Esophagus (tissue), 2 donors: ENCODE measurements around the gene MUC5B. TPM values are rescaled to one million over a fixed set of nuclear protein-coding genes. Genes with fewer than 3 reads are reported as not detected.
"Not testable (repeated sequence)": the region's sequence is repeated elsewhere in the genome, so short reads cannot be mapped to it uniquely, and the experiment has no call there.

Experiments used
- H3K27ac ChIP-seq, 2 donors: one replicate each; pipeline ENCODE4 v1.5.1; 2013; ENCODE audit warnings: low read depth in 2 of 2, mild to moderate bottlenecking in 2 of 2, inconsistent platforms in 1 of 2, low read length in 1 of 2, moderate library complexity in 1 of 2
- H3K27me3 ChIP-seq, 2 donors: one replicate each; pipeline ENCODE4 v1.6.1; 2013; ENCODE audit warnings: low read length in 2 of 2, control low read depth in 1 of 2, mild to moderate bottlenecking in 1 of 2; ENCODE audit not compliant: insufficient read depth in 2 of 2, control insufficient read depth in 1 of 2
- H3K36me3 ChIP-seq, 2 donors: one replicate each; pipeline ENCODE4 v1.6.1; 2013; ENCODE audit warnings: low read length in 1 of 2; ENCODE audit not compliant: control insufficient read depth in 2 of 2, insufficient read depth in 2 of 2
- H3K4me1 ChIP-seq, 2 donors: one replicate each; pipeline ENCODE4 v1.6.1; 2013; ENCODE audit warnings: low read length in 1 of 2; ENCODE audit not compliant: control insufficient read depth in 2 of 2, insufficient read depth in 2 of 2
- H3K4me3 ChIP-seq, 2 donors: one replicate each; pipeline ENCODE4 v1.5.1; 2013; ENCODE audit warnings: low read length in 2 of 2, mild to moderate bottlenecking in 2 of 2, low read depth in 1 of 2, moderate library complexity in 1 of 2
- H3K9me3 ChIP-seq, 2 donors: one replicate each; pipeline ENCODE4 v1.6.1; 2013; ENCODE audit warnings: mild to moderate bottlenecking in 2 of 2, low read depth in 1 of 2, low read length in 1 of 2, moderate library complexity in 1 of 2; ENCODE audit not compliant: control insufficient read depth in 2 of 2, insufficient read depth in 1 of 2
- WGBS, 2 donors: extraction: QIAGEN DNeasy Blood & Tissue Kit; methylation state at CpG; one replicate each; pipeline ENCODE4 v1.1.7; 2013; 5-methylcytosine and 5-hydroxymethylcytosine counted together
- polyA plus RNA-seq, 2 donors: library from polyadenylated mRNA; stranded (reverse); fragments of 200-250 nt; gene quantifications; one replicate each; pipeline ENCODE4 v1.2.3, GENCODE V29; 2013
- donor health status: healthy with polysubstance abuse.
- donor health status: Bipolar disorder and iron deficiency.

MUC5B gene
- polyA plus RNA-seq, 2 donors = 0.18 to 0.56 TPM

- H3K4me3 ChIP-seq = no peak overlapping the region
- H3K27ac ChIP-seq = no peak overlapping the region
- H3K36me3 ChIP-seq = no peaks in the 10 kb centered on the region
- H3K27me3 ChIP-seq = no peaks in the 10 kb centered on the region
- 84 to 86% methylated on average over 37 to 39 of the region's 39 CpGs for WGBS, 2 donors
- H3K4me1 ChIP-seq = no peaks in the 10 kb centered on the region
- peaks cover 4 to 9% of the 10 kb centered on the region in 2 donors for H3K9me3 ChIP-seq
These were observed 14.2 kb upstream of the MUC5B start for GRCh38 chr11:1208394-1209261.

GRCh38 chr11:1209371-1210057, 13.4 kb upstream of the MUC5B start:
- no peaks in the 10 kb centered on the region for H3K4me1 ChIP-seq
- H3K27ac ChIP-seq = no peak overlapping the region
- WGBS, 2 donors = 90% methylated on average over 17 of the region's 17 CpGs
- peaks cover 4 to 9% of the 10 kb centered on the region in 2 donors for H3K9me3 ChIP-seq
- no peaks in the 10 kb centered on the region for H3K27me3 ChIP-seq
- H3K36me3 ChIP-seq = no peaks in the 10 kb centered on the region
- H3K4me3 ChIP-seq = no peak overlapping the region

GRCh38 chr11:1211838-1212237, 11.0 kb upstream of the MUC5B start:
- Histone ChIP-seq H3K27me3 (no peaks in the 10 kb centered on the region), H3K9me3 (peaks cover 4 to 9% of the 10 kb centered on the region in 2 donors), H3K27ac (no peak overlapping the region), H3K4me3 (no peak overlapping the region), H3K4me1 (no peaks in the 10 kb centered on the region), H3K36me3 (no peaks in the 10 kb centered on the region)
- 86 to 91% methylated on average over 2 of the region's 2 CpGs for WGBS, 2 donors

- H3K27ac ChIP-seq, H3K4me1 ChIP-seq, H3K36me3 ChIP-seq, H3K4me3 ChIP-seq, H3K27me3 ChIP-seq, H3K9me3 ChIP-seq: not testable (repeated sequence)
- WGBS, 2 donors = 77 to 79% methylated on average over 8 of the region's 8 CpGs
These were observed 7.0 kb upstream of the MUC5B start for GRCh38 chr11:1215826-1216225.

DNA sequence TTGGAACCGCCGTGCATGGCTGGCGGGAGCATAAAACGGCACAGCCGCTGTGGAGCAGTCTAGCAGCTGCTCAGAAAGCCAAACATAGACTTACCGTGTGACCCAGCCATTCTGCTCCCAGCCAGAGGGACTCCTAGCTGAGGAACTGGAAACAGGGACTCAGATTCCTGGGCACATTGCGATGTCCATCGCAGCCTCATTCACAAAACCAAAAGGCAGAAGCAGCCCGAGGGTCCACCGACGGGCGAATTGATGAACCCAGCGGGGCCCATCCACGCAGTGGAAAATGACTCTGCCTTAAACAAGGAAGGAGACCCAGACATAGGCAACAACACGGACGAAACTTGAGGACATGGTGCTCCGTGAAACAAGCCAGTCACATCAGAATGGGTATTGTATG, 5.7 kb upstream of the MUC5B start:
- 92% methylated on average over 17 of the region's 17 CpGs for whole genome bisulfite sequencing, 2 donors
- Histone ChIP-seq H3K27ac (no peak overlapping the region), H3K9me3 (no peaks in the 10 kb centered on the region), H3K27me3 (no peaks in the 10 kb centered on the region), H3K4me1 (no peaks in the 10 kb centered on the region), H3K4me3 (no peak overlapping the region), H3K36me3 (no peaks in the 10 kb centered on the region)

GRCh38 chr11:1218256-1218787, 4.5 kb upstream of the MUC5B start:
- no peaks in the 10 kb centered on the region for H3K27me3 ChIP-seq
- H3K27ac ChIP-seq = no peak overlapping the region
- H3K9me3 ChIP-seq = no peaks in the 10 kb centered on the region
- no peaks in the 10 kb centered on the region for H3K36me3 ChIP-seq
- H3K4me3 ChIP-seq = no peak overlapping the region
- H3K4me1 ChIP-seq = no peaks in the 10 kb centered on the region
- 70% methylated on average over 15 of the region's 15 CpGs for WGBS, 2 donors

DNA sequence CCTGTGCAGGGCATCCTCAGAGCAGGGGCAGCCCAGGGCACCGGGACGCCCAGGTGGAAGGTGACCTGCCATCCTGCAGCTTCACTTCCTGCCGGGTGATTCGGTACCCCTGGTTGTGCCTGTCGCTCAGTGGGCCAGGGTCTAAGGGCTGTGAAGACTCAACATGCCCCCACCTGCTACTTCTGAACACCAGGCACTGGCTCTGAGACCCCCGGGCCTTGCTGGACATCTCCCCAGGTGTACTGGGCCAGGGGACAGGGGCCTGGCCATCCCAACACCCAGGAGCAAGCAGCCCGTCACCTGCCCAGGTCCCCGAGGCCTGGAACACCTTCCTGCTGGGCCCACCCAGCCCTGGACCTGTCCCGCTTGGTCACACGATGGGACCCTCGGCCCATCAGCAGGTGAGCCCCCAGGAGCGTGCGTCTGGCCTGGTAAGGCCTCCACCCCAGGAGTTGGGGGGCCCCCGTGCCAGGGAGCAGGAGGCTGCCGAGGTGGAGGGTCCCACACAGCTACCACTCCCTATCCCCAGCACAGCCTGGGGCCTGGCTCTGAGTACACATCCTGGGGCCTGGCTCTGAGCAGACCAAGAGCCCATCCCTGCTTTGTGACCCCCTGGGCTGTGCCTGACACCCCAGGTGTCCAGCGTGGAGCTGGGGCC, 3.9 kb upstream of the MUC5B start:
- Histone ChIP-seq H3K4me1 (no peaks in the 10 kb centered on the region), H3K27me3 (no peaks in the 10 kb centered on the region), H3K27ac (no peak overlapping the region), H3K9me3 (no peaks in the 10 kb centered on the region), H3K36me3 (no peaks in the 10 kb centered on the region), H3K4me3 (no peak overlapping the region)
- WGBS, 2 donors = 86 to 87% methylated on average over 16 of the region's 16 CpGs

DNA sequence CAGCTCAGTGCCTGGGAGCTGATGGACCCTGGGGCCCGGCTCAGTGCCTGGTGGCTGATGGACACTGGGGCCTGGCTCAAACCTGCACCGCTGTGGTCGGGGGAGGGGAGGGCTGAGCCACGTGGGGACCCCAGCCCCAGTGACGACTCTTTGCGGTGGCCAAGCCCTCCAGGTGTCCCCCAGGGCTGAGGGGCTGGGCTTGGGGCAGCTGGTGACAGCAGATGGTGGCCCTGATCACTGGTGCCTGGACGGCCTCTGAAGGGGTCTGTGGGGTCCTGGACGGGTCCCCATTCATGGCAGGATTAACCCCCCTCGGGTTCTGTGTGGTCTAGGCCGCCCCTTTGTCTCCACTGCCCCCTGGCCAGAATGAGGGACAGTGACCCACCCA, 3.4 kb upstream of the MUC5B start:
- no peak overlapping the region for H3K4me3 ChIP-seq
- 51 to 55% methylated on average over 10 of the region's 10 CpGs for WGBS, 2 donors
- H3K4me1 ChIP-seq = no peaks in the 10 kb centered on the region
- no peak overlapping the region for H3K27ac ChIP-seq
- no peaks in the 10 kb centered on the region for H3K36me3 ChIP-seq
- H3K9me3 ChIP-seq = no peaks in the 10 kb centered on the region
- no peaks in the 10 kb centered on the region for H3K27me3 ChIP-seq

GRCh38 chr11:1219834-1220815, 2.7 kb upstream of the MUC5B start:
- 47 to 52% methylated on average over 48 of the region's 48 CpGs for whole genome bisulfite sequencing, 2 donors
- Histone ChIP-seq H3K36me3 (no peaks in the 10 kb centered on the region), H3K27ac (no peak overlapping the region), H3K4me3 (no peak overlapping the region), H3K4me1 (no peaks in the 10 kb centered on the region), H3K9me3 (no peaks in the 10 kb centered on the region), H3K27me3 (no peaks in the 10 kb centered on the region)
